Measurements from ENCODE around the gene POLR3E.

Gene POLR3E

DNA sequence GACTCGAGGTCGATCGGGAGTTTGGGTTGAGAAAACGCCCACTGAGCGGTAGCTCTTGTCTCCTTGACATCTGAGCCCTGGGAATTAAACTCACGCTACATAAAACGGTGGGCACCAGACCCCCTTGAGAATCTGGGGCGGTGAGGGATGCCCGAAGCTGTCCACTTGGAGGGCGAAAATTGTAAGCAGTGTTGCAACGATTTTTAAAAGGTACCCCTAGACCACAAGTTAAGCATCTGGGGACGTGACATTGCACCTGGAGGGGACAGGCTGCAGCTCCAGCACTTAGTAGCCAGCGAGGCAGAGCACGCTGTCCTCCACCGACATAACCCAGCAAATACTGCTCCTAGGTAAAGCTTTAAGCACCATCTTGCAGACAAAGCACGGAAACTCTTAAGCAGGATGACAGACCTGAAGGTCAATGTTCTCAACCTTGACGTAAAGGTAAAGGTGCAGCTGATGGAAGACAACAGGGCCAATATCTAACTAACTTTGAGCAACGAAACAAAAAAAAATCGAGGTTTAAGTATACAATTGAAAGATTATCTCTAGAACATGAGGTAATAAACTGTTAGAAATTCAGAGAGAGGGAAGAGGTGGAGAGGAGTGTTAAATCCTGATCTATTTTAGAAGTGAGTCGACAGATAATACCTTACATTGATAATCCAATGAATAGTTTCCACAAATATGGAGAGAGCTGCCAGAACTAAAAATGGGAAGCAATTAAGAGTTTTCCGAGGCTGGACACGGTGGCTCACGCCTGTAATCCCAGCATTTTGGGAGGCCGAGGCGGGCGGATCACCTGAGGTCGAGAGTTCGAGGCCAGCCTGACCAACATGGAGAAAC is 78.1 kb downstream of the POLR3E start:
- Histone ChIP-seq H2BK12ac (ENCODE audit: low read length in 2 of 2) (no peak overlapping the region), H3K4ac (ENCODE audit: low read depth in 1 of 2, low read length in 2 of 2) (peak overlapping the region in 1 of 2 experiments; percentile 82), H3K27me3 (ENCODE audit: control insufficient read depth in 1 of 2, insufficient read depth in 1 of 2, low read length in 2 of 2) (no peaks in the 10 kb centered on the region), H3K23ac (ENCODE audit: low read length in 2 of 2) (no peak overlapping the region), H2BK120ac (ENCODE audit: low read depth, low read length) (no peak overlapping the region), H4K91ac (ENCODE audit: low read length) (peak overlapping the region; percentile 43), H4K8ac (ENCODE audit: low read length) (no peak overlapping the region), H3K18ac (ENCODE audit: low read depth in 1 of 2, low read length in 2 of 2) (peak overlapping the region; percentile 6 to 90), H3K4me1 (ENCODE audit: control insufficient read depth, insufficient read depth, low read depth, low read length) (peaks cover 7% of the 10 kb centered on the region), H2AFZ (ENCODE audit: low read depth, low read length) (peak overlapping the region; percentile 15), H3K79me1 (replicated peaks; ENCODE audit: low read length, poor library complexity, severe bottlenecking) (peaks cover 2% of the 10 kb centered on the region), H2BK5ac (ENCODE audit: low read depth, low read length, poor library complexity, severe bottlenecking) (no peak overlapping the region), H3K9ac (ENCODE audit: low read length) (peak overlapping the region; percentile 94), H3K4me2 (ENCODE audit: low read length, poor library complexity, severe bottlenecking) (peak overlapping the region; percentile 89), H2BK15ac (ENCODE audit: low read depth, poor library complexity, severe bottlenecking) (peak overlapping the region; percentile 92), H3K4me3 (ENCODE audit: insufficient read depth in 1 of 2, low read depth in 1 of 2, low read length in 2 of 2) (peak overlapping the region; percentile 68 to 86), H3K27ac (ENCODE audit: low read length, poor library complexity, severe bottlenecking) (peak overlapping the region; percentile 65), H3K36me3 (ENCODE audit: control insufficient read depth in 1 of 2, insufficient read depth in 2 of 2, low read depth in 1 of 2, low read length in 2 of 2) (peaks cover 0 to 3% of the 10 kb centered on the region in 2 experiments), H3K9me3 (ENCODE audit: control insufficient read depth, low read length) (no peaks in the 10 kb centered on the region), H2AK5ac (ENCODE audit: low read length, severe bottlenecking) (no peak overlapping the region), H3K14ac (ENCODE audit: low read length in 2 of 2) (peak overlapping the region in 1 of 2 experiments; percentile 45)
- WGBS, result 18% methylated on average over 20 of the region's 28 CpGs
- no peak for DNase-seq

DNA sequence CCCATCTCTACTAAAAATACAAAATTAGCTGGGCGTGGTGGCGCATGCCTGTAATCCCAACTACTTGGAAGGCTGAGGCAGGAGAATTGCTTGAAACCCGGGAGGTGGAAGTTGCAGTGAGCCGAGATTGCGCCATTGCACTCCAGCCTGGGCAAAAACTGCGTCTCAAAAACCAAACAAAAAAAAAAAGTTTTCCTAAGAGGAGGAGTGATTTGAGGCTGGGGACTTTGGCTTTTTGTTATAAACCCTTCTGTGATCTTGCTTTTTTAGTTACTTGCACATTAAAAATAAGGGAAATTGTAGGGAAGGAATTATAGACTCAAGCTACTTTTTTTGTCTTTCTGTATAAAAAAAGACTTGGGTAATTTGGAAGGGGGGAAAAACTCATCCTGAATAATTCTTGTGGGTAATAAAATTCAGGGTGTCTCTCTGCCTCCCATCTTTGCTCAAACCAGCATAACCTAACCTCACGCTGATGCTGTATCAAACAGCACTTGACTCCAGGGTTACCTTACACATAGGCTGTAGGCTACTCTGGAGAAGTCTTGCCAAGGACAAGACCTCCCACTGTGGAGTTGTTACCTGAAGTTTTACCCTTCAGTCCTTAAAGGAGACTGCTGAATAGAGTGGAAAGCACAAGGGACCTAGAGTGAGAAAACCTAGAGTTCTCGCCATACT is 78.9 kb downstream of the POLR3E start:
- H2BK15ac ChIP-seq (ENCODE audit: low read depth, poor library complexity, severe bottlenecking), result no peak overlapping the region
- no peak overlapping the region for H3K14ac ChIP-seq (ENCODE audit: low read length in 2 of 2)
- peaks cover 0 to 3% of the 10 kb centered on the region in 2 experiments for H3K36me3 ChIP-seq (ENCODE audit: control insufficient read depth in 1 of 2, insufficient read depth in 2 of 2, low read depth in 1 of 2, low read length in 2 of 2)
- H2AK5ac ChIP-seq (ENCODE audit: low read length, severe bottlenecking), result peak overlapping the region; percentile 49
- H2BK5ac ChIP-seq (ENCODE audit: low read depth, low read length, poor library complexity, severe bottlenecking), result no peak overlapping the region
- H3K4me2 ChIP-seq (ENCODE audit: low read length, poor library complexity, severe bottlenecking), result no peak overlapping the region
- no peaks in the 10 kb centered on the region for H3K27me3 ChIP-seq (ENCODE audit: control insufficient read depth in 1 of 2, insufficient read depth in 1 of 2, low read length in 2 of 2)
- peaks cover 2% of the 10 kb centered on the region for H3K79me1 ChIP-seq (replicated peaks; ENCODE audit: low read length, poor library complexity, severe bottlenecking)
- no peak overlapping the region for H3K18ac ChIP-seq (ENCODE audit: low read depth in 1 of 2, low read length in 2 of 2)
- H3K4me3 ChIP-seq (ENCODE audit: insufficient read depth in 1 of 2, low read depth in 1 of 2, low read length in 2 of 2), result no peak overlapping the region
- no peak overlapping the region for H2BK12ac ChIP-seq (ENCODE audit: low read length in 2 of 2)
- H2AFZ ChIP-seq (ENCODE audit: low read depth, low read length), result no peak overlapping the region
- H3K27ac ChIP-seq (ENCODE audit: low read length, poor library complexity, severe bottlenecking), result no peak overlapping the region
- H4K91ac ChIP-seq (ENCODE audit: low read length), result no peak overlapping the region
- H3K9me3 ChIP-seq (ENCODE audit: control insufficient read depth, low read length), result no peaks in the 10 kb centered on the region
- 98% methylated on average over 8 of the region's 8 CpGs for WGBS
- H3K9ac ChIP-seq (ENCODE audit: low read length), result no peak overlapping the region
- no peak overlapping the region for H2BK120ac ChIP-seq (ENCODE audit: low read depth, low read length)
- H3K4ac ChIP-seq (ENCODE audit: low read depth in 1 of 2, low read length in 2 of 2), result no peak overlapping the region
- peaks cover 7% of the 10 kb centered on the region for H3K4me1 ChIP-seq (ENCODE audit: control insufficient read depth, insufficient read depth, low read depth, low read length)
- H3K23ac ChIP-seq (ENCODE audit: low read length in 2 of 2), result no peak overlapping the region
- DNase-seq, result no peak
- H4K8ac ChIP-seq (ENCODE audit: low read length), result no peak overlapping the region

DNA sequence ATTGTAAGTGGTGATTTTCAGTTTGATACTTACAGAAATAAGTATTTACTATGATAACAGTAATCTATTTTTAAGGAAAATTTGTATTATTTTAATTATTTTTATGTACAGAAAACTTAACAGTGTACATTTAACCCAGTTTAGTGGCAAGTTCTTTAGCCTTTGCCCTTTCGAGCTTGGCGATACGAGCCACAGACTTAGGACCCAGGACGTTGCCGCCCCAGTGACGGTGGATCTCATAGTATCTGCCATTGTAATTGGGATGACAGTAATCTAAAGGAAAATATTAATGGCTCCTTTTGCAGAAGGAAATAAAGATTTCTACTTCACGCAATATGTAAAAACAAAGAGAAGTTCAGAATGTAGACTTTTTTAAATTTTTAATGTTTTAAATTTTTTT is 82.4 kb downstream of the POLR3E start:
- no peak overlapping the region for H2BK120ac ChIP-seq (ENCODE audit: low read depth, low read length)
- H3K4me3 ChIP-seq (ENCODE audit: insufficient read depth in 1 of 2, low read depth in 1 of 2, low read length in 2 of 2), result no peak overlapping the region
- WGBS, result 93% methylated on average over 6 of the region's 7 CpGs
- no peak overlapping the region for H3K4me2 ChIP-seq (ENCODE audit: low read length, poor library complexity, severe bottlenecking)
- H2AK5ac ChIP-seq (ENCODE audit: low read length, severe bottlenecking), result no peak overlapping the region
- peaks cover 2% of the 10 kb centered on the region for H3K79me1 ChIP-seq (replicated peaks; ENCODE audit: low read length, poor library complexity, severe bottlenecking)
- H3K27ac ChIP-seq (ENCODE audit: low read length, poor library complexity, severe bottlenecking), result no peak overlapping the region
- H2AFZ ChIP-seq (ENCODE audit: low read depth, low read length), result no peak overlapping the region
- peaks cover 3% of the 10 kb centered on the region for H3K4me1 ChIP-seq (ENCODE audit: control insufficient read depth, insufficient read depth, low read depth, low read length)
- H3K14ac ChIP-seq (ENCODE audit: low read length in 2 of 2), result no peak overlapping the region
- no peak overlapping the region for H4K8ac ChIP-seq (ENCODE audit: low read length)
- no peak overlapping the region for H3K18ac ChIP-seq (ENCODE audit: low read depth in 1 of 2, low read length in 2 of 2)
- no peaks in the 10 kb centered on the region for H3K27me3 ChIP-seq (ENCODE audit: control insufficient read depth in 1 of 2, insufficient read depth in 1 of 2, low read length in 2 of 2)
- H2BK12ac ChIP-seq (ENCODE audit: low read length in 2 of 2), result no peak overlapping the region
- H3K9ac ChIP-seq (ENCODE audit: low read length), result no peak overlapping the region
- no peak overlapping the region for H4K91ac ChIP-seq (ENCODE audit: low read length)
- no peak overlapping the region for H2BK15ac ChIP-seq (ENCODE audit: low read depth, poor library complexity, severe bottlenecking)
- no peaks in the 10 kb centered on the region for H3K9me3 ChIP-seq (ENCODE audit: control insufficient read depth, low read length)
- H3K36me3 ChIP-seq (ENCODE audit: control insufficient read depth in 1 of 2, insufficient read depth in 2 of 2, low read depth in 1 of 2, low read length in 2 of 2), result no peaks in the 10 kb centered on the region
- H3K23ac ChIP-seq (ENCODE audit: low read length in 2 of 2), result no peak overlapping the region
- DNase-seq, result no peak
- no peak overlapping the region for H2BK5ac ChIP-seq (ENCODE audit: low read depth, low read length, poor library complexity, severe bottlenecking)
- no peak overlapping the region for H3K4ac ChIP-seq (ENCODE audit: low read depth in 1 of 2, low read length in 2 of 2)

DNA sequence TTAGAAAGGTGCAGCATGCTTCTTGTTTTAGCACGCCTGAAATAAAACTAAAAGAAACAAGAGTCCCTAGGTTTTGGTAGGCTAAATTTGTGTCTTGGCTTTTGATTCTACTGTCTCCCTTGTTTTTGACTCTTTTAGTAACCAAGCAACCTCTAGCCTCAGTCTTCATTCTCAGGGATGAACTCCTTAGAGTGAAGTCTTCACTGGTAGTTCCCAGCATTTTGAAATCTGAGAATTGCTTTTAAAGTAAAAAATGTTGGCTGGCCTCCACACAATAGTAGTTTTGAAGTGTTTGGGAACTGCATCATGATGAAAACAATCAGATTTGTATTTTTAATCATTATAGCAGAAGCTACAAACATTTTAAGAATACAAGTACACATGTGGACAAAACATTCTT is 83.3 kb downstream of the POLR3E start:
- Histone ChIP-seq H3K23ac (ENCODE audit: low read length in 2 of 2) (no peak overlapping the region), H3K36me3 (ENCODE audit: control insufficient read depth in 1 of 2, insufficient read depth in 2 of 2, low read depth in 1 of 2, low read length in 2 of 2) (no peaks in the 10 kb centered on the region), H4K91ac (ENCODE audit: low read length) (no peak overlapping the region), H3K9me3 (ENCODE audit: control insufficient read depth, low read length) (no peaks in the 10 kb centered on the region), H4K8ac (ENCODE audit: low read length) (no peak overlapping the region), H3K4me3 (ENCODE audit: insufficient read depth in 1 of 2, low read depth in 1 of 2, low read length in 2 of 2) (no peak overlapping the region), H3K79me1 (replicated peaks; ENCODE audit: low read length, poor library complexity, severe bottlenecking) (no peaks in the 10 kb centered on the region), H2BK5ac (ENCODE audit: low read depth, low read length, poor library complexity, severe bottlenecking) (no peak overlapping the region), H3K14ac (ENCODE audit: low read length in 2 of 2) (no peak overlapping the region), H3K27ac (ENCODE audit: low read length, poor library complexity, severe bottlenecking) (no peak overlapping the region), H2BK15ac (ENCODE audit: low read depth, poor library complexity, severe bottlenecking) (no peak overlapping the region), H2AK5ac (ENCODE audit: low read length, severe bottlenecking) (no peak overlapping the region), H2AFZ (ENCODE audit: low read depth, low read length) (no peak overlapping the region), H2BK12ac (ENCODE audit: low read length in 2 of 2) (no peak overlapping the region), H2BK120ac (ENCODE audit: low read depth, low read length) (no peak overlapping the region), H3K9ac (ENCODE audit: low read length) (no peak overlapping the region), H3K27me3 (ENCODE audit: control insufficient read depth in 1 of 2, insufficient read depth in 1 of 2, low read length in 2 of 2) (no peaks in the 10 kb centered on the region), H3K4me2 (ENCODE audit: low read length, poor library complexity, severe bottlenecking) (no peak overlapping the region), H3K4ac (ENCODE audit: low read depth in 1 of 2, low read length in 2 of 2) (no peak overlapping the region), H3K18ac (ENCODE audit: low read depth in 1 of 2, low read length in 2 of 2) (no peak overlapping the region), H3K4me1 (ENCODE audit: control insufficient read depth, insufficient read depth, low read depth, low read length) (no peaks in the 10 kb centered on the region)
- DNase-seq, result no peak
- WGBS, result 83% methylated on average over 1 of the region's 1 CpG
